ENCODE measurements around the gene TUBB6. TPM values are rescaled to one million over a fixed set of nuclear protein-coding genes. Genes with fewer than 3 reads are reported as not detected.

The TUBB6 gene
- total and polyA plus RNA-seq, 8 donors: 55.6 to 140 (median 83.1) TPM

GRCh38 chr18:12327510-12328178 lies 19.6 kb downstream of the TUBB6 start:
- no peak overlapping the region for H3K4me3 ChIP-seq
- DNase-seq: peak in 3 of 4 donors; percentile 42 to 92 (median 76)
- peak; percentile 89 for ATAC-seq
- H3K27ac ChIP-seq: no peak overlapping the region
- H3K36me3 ChIP-seq: peaks cover 8 to 84% of the 10 kb centered on the region in 2 donors
- peak; percentile 78 to 81 for TF ChIP-seq CTCF (IDR thresholded peaks at IDR 0.05)
- no peaks in the 10 kb centered on the region for H3K9me3 ChIP-seq
- no peaks in the 10 kb centered on the region for H3K27me3 ChIP-seq
- H3K4me1 ChIP-seq: no peaks in the 10 kb centered on the region
- intact Hi-C loops (cut with DNase I): no loop called here

GRCh38 chr18:12328179-12328823 lies 20.3 kb downstream of the TUBB6 start:
- Histone ChIP-seq H3K27ac (no peak overlapping the region), H3K4me3 (no peak overlapping the region), H3K27me3 (no peaks in the 10 kb centered on the region), H3K4me1 (no peaks in the 10 kb centered on the region), H3K9me3 (no peaks in the 10 kb centered on the region), H3K36me3 (peaks cover 8 to 78% of the 10 kb centered on the region in 2 donors)
- DNase-seq: no peak
- no peak for ATAC-seq
- TF ChIP-seq CTCF (IDR thresholded peaks at IDR 0.05): no peak
- intact Hi-C loops (cut with DNase I): no loop called here

GRCh38 chr18:12329125-12329698 lies 21.2 kb downstream of the TUBB6 start:
- Histone ChIP-seq H3K36me3 (peaks cover 8 to 78% of the 10 kb centered on the region in 2 donors), H3K4me3 (no peak overlapping the region), H3K27ac (no peak overlapping the region), H3K9me3 (no peaks in the 10 kb centered on the region), H3K27me3 (no peaks in the 10 kb centered on the region), H3K4me1 (no peaks in the 10 kb centered on the region)
- no peak for DNase-seq
- intact Hi-C loops (cut with DNase I): no loop called here
- TF ChIP-seq CTCF (IDR thresholded peaks at IDR 0.05): no peak
- ATAC-seq: no peak

GRCh38 chr18:12330766-12331165 lies 22.7 kb downstream of the TUBB6 start:
- no peaks in the 10 kb centered on the region for H3K4me1 ChIP-seq
- TF ChIP-seq CTCF (IDR thresholded peaks at IDR 0.05): no peak
- H3K27ac ChIP-seq: no peak overlapping the region
- no peak overlapping the region for H3K4me3 ChIP-seq
- H3K27me3 ChIP-seq: no peaks in the 10 kb centered on the region
- H3K9me3 ChIP-seq: no peaks in the 10 kb centered on the region
- no peak for ATAC-seq
- no peak for DNase-seq
- peaks cover 0 to 76% of the 10 kb centered on the region in 2 donors for H3K36me3 ChIP-seq
- intact Hi-C loops (cut with DNase I): no loop called here
